Smooth muscle cell (in vitro differentiated cells): ENCODE results near the gene MEG3. TPM values are rescaled to one million over a fixed set of nuclear protein-coding genes. Genes with fewer than 3 reads are reported as not detected.

Experiments used
- DNase-seq: peaks from one replicate; lab custom pipeline; 2025; ENCODE audit not compliant: unreplicated experiment; lab: John Stamatoyannopoulos, UW
- H2AFZ ChIP-seq: fragments of 200-600 bp; sonication (generic); 2 replicates; pipeline ENCODE4 v1.6.0; 2016; ENCODE audit warnings: antibody characterized with exemption, low read depth, mild to moderate bottlenecking
- H3F3A ChIP-seq: fragments of 200-600 bp; sonication (generic); 2 replicates; pipeline ENCODE4 v1.6.0; 2017; ENCODE audit warnings: antibody characterized with exemption, low read depth
- H3K27ac ChIP-seq: fragments of 200-600 bp; sonication (generic); 2 replicates; pipeline ENCODE4 v1.5.1; 2016; ENCODE audit warnings: low read depth, mild to moderate bottlenecking
- H3K27me3 ChIP-seq: fragments of 200-600 bp; sonication (generic); 2 replicates; pipeline ENCODE4 v1.6.1; 2016; ENCODE audit warnings: low read depth, mild to moderate bottlenecking
- H3K36me3 ChIP-seq: fragments of 200-600 bp; sonication (generic); 2 replicates; pipeline ENCODE4 v1.5.1; 2016; ENCODE audit warnings: low read depth
- H3K4me1 ChIP-seq: fragments of 200-600 bp; sonication (generic); 2 replicates; pipeline ENCODE4 v1.5.1; 2016; ENCODE audit warnings: low read depth
- H3K4me2 ChIP-seq: fragments of 200-600 bp; sonication (generic); 2 replicates; pipeline ENCODE4 v1.6.0; 2016; ENCODE audit warnings: mild to moderate bottlenecking
- H3K4me3 ChIP-seq: fragments of 200-600 bp; sonication (generic); 2 replicates; pipeline ENCODE4 v1.5.1; 2016; ENCODE audit warnings: mild to moderate bottlenecking
- H3K79me2 ChIP-seq: fragments of 200-600 bp; sonication (generic); 2 replicates; pipeline ENCODE4 v1.6.0; 2016; ENCODE audit warnings: low read depth, mild to moderate bottlenecking
- H3K9ac ChIP-seq: fragments of 200-600 bp; sonication (generic); 2 replicates; pipeline ENCODE4 v1.6.0; 2016; ENCODE audit warnings: low read depth
- H3K9me3 ChIP-seq: fragments of 200-600 bp; sonication (generic); replicated peaks from 2 replicates; pipeline ENCODE4 v1.5.1; 2016; ENCODE audit warnings: low read depth
- H4K20me1 ChIP-seq: fragments of 200-600 bp; sonication (generic); 2 replicates; pipeline ENCODE4 v1.6.0; 2016; ENCODE audit warnings: low read depth
- WGBS: methylation state at CpG from one replicate; pipeline ENCODE4 v1.1.7; 2016; ENCODE audit warnings: low lambda C conversion rate; 5-methylcytosine and 5-hydroxymethylcytosine counted together
- polyA plus RNA-seq: library from polyadenylated mRNA; unstranded; fragments of >200 nt; fragmentation: Nextera tagmentation; extraction: Ambion mirVana; gene quantifications from 2 replicates; pipeline ENCODE4 v1.2.1, GENCODE V29; 2016
- total RNA-seq: library from RNA; depleted of rRNA; stranded (reverse); fragments of >200 nt; gene quantifications from 2 replicates; pipeline ENCODE4 v1.2.3, GENCODE V29; 2014
- TF ChIP-seq, protein P1 (sequence below): fragments of 200-600 bp; sonication (generic); IDR thresholded peaks from 2 replicates; pipeline ENCODE4 v1.5.1; 2017; ENCODE audit warnings: borderline replicate concordance, mild to moderate bottlenecking, antibody characterized with exemption; ENCODE audit not compliant: insufficient read depth, poor library complexity, severe bottlenecking

MEG3 gene
- total and polyA plus RNA-seq, 2 experiments from 2014 or later, result not detected

DNA sequence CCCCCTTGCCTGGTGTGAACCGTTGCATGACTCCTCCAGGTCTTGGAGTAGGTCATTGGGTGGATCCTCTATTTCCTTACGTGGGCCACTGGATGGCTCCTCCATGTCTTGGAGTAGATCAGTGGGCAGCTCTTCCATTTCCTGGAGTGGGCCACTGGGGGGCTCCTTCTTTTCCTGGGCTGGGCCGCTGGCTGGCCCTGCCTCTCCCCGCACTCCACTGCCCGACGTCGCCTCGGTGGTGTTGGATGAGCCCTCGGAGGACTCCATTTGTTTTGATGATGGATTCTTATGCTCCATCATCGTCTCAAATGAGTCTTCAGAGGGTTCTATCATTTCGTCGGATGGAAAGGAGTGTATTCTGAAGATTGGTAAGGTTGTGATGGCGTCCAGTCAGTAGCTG is 58.5 kb downstream of the MEG3 start:
- Histone ChIP-seq H2AFZ (no peak overlapping the region), H3K79me2 (no peaks in the 10 kb centered on the region), H3K4me3 (no peak overlapping the region), H3K9ac (no peak overlapping the region), H3K36me3 (no peaks in the 10 kb centered on the region), H3K27me3 (no peaks in the 10 kb centered on the region), H3K27ac (no peak overlapping the region), H3K4me2 (no peak overlapping the region), H3K4me1 (peaks cover 39% of the 10 kb centered on the region), H3K9me3 (no peaks in the 10 kb centered on the region), H3F3A (peaks cover 17% of the 10 kb centered on the region), H4K20me1 (no peaks in the 10 kb centered on the region)
- WGBS, result 93% methylated on average over 13 of the region's 13 CpGs
- no peak for DNase-seq
- TF ChIP-seq, protein P1, sequence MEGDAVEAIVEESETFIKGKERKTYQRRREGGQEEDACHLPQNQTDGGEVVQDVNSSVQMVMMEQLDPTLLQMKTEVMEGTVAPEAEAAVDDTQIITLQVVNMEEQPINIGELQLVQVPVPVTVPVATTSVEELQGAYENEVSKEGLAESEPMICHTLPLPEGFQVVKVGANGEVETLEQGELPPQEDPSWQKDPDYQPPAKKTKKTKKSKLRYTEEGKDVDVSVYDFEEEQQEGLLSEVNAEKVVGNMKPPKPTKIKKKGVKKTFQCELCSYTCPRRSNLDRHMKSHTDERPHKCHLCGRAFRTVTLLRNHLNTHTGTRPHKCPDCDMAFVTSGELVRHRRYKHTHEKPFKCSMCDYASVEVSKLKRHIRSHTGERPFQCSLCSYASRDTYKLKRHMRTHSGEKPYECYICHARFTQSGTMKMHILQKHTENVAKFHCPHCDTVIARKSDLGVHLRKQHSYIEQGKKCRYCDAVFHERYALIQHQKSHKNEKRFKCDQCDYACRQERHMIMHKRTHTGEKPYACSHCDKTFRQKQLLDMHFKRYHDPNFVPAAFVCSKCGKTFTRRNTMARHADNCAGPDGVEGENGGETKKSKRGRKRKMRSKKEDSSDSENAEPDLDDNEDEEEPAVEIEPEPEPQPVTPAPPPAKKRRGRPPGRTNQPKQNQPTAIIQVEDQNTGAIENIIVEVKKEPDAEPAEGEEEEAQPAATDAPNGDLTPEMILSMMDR, result no peak

DNA sequence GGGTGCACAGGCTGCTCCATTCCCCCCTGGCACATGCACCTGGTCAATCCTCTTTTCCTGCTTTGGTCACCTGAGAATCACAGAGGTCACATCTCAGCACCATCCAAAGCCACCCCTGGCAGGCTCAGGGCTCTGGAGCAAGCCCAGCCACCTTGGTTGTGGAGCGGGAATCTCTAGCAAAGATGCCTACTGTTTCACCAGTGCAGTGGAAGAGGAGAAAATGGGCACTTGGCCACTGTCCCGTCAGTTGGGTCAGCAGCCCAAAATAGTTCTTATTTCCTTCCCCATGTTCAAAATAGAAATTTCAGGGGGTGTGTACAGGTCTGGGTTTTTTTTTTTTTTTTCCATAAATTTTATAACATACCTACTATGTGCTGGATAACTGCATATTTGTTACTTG is 59.3 kb downstream of the MEG3 start:
- DNase-seq, result no peak
- H3K36me3 ChIP-seq, result no peaks in the 10 kb centered on the region
- TF ChIP-seq, protein P1, result no peak

DNA sequence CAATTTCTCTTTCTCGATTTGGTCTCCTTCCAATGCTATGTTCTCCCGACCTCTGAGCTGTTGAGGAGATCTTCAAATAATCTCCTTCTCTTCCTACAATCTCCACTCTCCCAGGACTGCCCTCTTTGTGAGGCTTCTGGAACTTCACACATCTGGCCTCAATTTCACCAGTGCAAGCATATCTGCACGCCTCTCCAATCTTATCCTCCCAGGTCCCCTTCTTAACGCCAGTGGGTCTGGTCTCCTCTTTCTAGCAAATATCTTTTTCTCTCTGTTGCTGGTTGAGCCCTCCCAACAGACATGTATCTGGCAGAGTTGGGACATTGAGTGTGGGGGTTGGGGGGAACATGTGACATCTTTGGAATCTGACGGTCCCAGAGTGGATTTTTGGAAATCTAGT is 59.7 kb downstream of the MEG3 start:
- Histone ChIP-seq H3K9me3 (no peaks in the 10 kb centered on the region), H3K9ac (no peak overlapping the region), H3K4me1 (peaks cover 41% of the 10 kb centered on the region), H3K79me2 (no peaks in the 10 kb centered on the region), H3K27ac (peak overlapping the region; percentile 49), H3K27me3 (no peaks in the 10 kb centered on the region), H3K4me3 (no peak overlapping the region), H3K36me3 (no peaks in the 10 kb centered on the region), H2AFZ (peak overlapping the region; percentile 1), H3K4me2 (peak overlapping the region; percentile 64), H3F3A (peaks cover 21% of the 10 kb centered on the region), H4K20me1 (no peaks in the 10 kb centered on the region)
- WGBS, result 24% methylated on average over 5 of the region's 5 CpGs
- DNase-seq, result no peak
- TF ChIP-seq, protein P1, result peak; percentile 6

More for the DNA sequence above, 59.3 kb downstream of the MEG3 start:
- Histone ChIP-seq H3K4me3 (no peak overlapping the region), H3F3A (peaks cover 21% of the 10 kb centered on the region), H3K4me1 (peaks cover 41% of the 10 kb centered on the region), H3K9ac (no peak overlapping the region), H4K20me1 (no peaks in the 10 kb centered on the region), H3K27me3 (no peaks in the 10 kb centered on the region), H3K27ac (no peak overlapping the region), H3K79me2 (no peaks in the 10 kb centered on the region), H2AFZ (no peak overlapping the region), H3K4me2 (peak overlapping the region; percentile 0), H3K9me3 (no peaks in the 10 kb centered on the region)
- WGBS, result 94% methylated on average over 2 of the region's 2 CpGs

DNA sequence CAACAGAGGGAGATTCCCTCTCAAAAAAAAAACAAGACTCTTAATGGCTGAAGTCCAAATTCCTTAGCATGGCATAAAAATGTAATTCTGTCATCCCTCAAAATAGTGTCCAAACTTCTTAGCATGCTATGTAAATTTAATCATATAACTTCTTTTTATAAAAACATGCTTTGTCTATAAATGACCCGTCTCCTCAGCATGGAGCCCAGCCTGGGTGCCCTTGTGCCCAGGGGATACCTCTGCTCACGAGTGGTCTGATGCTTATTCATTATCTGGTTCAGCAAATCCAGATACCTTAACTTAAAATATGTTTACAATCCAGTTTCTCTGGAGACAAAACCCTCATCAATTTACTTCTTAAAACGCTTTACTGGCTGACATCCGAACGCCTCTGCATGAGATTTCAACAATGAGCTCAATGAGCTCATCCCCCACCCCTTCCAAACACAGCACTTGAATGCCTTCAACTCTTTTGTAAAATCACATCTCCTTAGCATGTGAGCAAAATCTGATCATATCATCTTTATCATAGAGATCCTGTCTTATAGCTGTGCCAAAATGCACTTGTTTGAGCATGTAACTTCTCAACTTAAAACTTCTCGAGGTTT is 61.9 kb downstream of the MEG3 start:
- Histone ChIP-seq H3K27me3 (no peaks in the 10 kb centered on the region), H3K4me1 (peaks cover 41% of the 10 kb centered on the region), H3K36me3 (no peaks in the 10 kb centered on the region), H4K20me1 (no peaks in the 10 kb centered on the region), H2AFZ (no peak overlapping the region), H3K4me2 (peak overlapping the region; percentile 27), H3K79me2 (no peaks in the 10 kb centered on the region), H3K4me3 (no peak overlapping the region), H3F3A (peaks cover 21% of the 10 kb centered on the region), H3K27ac (peak overlapping the region; percentile 65), H3K9me3 (no peaks in the 10 kb centered on the region), H3K9ac (no peak overlapping the region)
- WGBS, result 40% methylated on average over 6 of the region's 6 CpGs
- TF ChIP-seq, protein P1, result no peak
- no peak for DNase-seq
